ENCODE measurements around the gene SUPT3H. TPM values are rescaled to one million over a fixed set of nuclear protein-coding genes. Genes with fewer than 3 reads are reported as not detected.

The SUPT3H gene
- total RNA-seq, 3 donors from 2014 or later (not counting 1 experiment from before 2014, with no cell fraction given), result 7.3 to 10.9 (median 9.9) TPM

- no peak for ATAC-seq
- H3K27ac Mint-ChIP-seq, result no peak overlapping the region
- TF ChIP-seq, protein P1, sequence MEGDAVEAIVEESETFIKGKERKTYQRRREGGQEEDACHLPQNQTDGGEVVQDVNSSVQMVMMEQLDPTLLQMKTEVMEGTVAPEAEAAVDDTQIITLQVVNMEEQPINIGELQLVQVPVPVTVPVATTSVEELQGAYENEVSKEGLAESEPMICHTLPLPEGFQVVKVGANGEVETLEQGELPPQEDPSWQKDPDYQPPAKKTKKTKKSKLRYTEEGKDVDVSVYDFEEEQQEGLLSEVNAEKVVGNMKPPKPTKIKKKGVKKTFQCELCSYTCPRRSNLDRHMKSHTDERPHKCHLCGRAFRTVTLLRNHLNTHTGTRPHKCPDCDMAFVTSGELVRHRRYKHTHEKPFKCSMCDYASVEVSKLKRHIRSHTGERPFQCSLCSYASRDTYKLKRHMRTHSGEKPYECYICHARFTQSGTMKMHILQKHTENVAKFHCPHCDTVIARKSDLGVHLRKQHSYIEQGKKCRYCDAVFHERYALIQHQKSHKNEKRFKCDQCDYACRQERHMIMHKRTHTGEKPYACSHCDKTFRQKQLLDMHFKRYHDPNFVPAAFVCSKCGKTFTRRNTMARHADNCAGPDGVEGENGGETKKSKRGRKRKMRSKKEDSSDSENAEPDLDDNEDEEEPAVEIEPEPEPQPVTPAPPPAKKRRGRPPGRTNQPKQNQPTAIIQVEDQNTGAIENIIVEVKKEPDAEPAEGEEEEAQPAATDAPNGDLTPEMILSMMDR (IDR thresholded peaks at IDR 0.05), result no peak
These were observed 22.3 kb upstream of the SUPT3H start for GRCh38 chr6:45400021-45400420.

GRCh38 chr6:45398075-45398813 lies 20.5 kb upstream of the SUPT3H start:
- 100% methylated on average over 1 of the region's 2 CpGs for WGBS (ENCODE audit: insufficient coverage)
- H3K4me3 ChIP-seq (ENCODE audit: low read length), result no peak overlapping the region
- peaks cover 15 to 26% of the 10 kb centered on the region in 2 donors for H3K27me3 Mint-ChIP-seq (ENCODE audit: low read depth in 2 of 2)
- H3K27me3 ChIP-seq (ENCODE audit: control insufficient read depth, insufficient read depth, low read length), result peaks cover 3% of the 10 kb centered on the region
- H3K36me3 Mint-ChIP-seq, result no peaks in the 10 kb centered on the region
- no peaks in the 10 kb centered on the region for H3K4me1 Mint-ChIP-seq
- no peaks in the 10 kb centered on the region for H3K9me3 Mint-ChIP-seq
- H3K4me1 ChIP-seq (ENCODE audit: control insufficient read depth, insufficient read depth, low read length), result no peaks in the 10 kb centered on the region
- TF ChIP-seq, protein P1 (IDR thresholded peaks at IDR 0.05), result no peak
- DNase-seq, result no peak
- no peak overlapping the region for H3K27ac Mint-ChIP-seq
- ATAC-seq, result no peak
- H3K4me3 Mint-ChIP-seq, result no peak overlapping the region
- H3K27ac ChIP-seq (ENCODE audit: low read length), result no peak overlapping the region
- intact Hi-C loops (cut with micrococcal nuclease), result no loop called here
- no peaks in the 10 kb centered on the region for H3K9me3 ChIP-seq (ENCODE audit: control insufficient read depth, insufficient read depth, low read length)
- H3K36me3 ChIP-seq (ENCODE audit: control insufficient read depth, insufficient read depth, low read length), result no peaks in the 10 kb centered on the region

More at GRCh38 chr6:45400021-45400420, 22.3 kb upstream of the SUPT3H start:
- Histone ChIP-seq H3K4me3 (ENCODE audit: low read length) (no peak overlapping the region), H3K4me1 (ENCODE audit: control insufficient read depth, insufficient read depth, low read length) (no peaks in the 10 kb centered on the region), H3K9me3 (ENCODE audit: control insufficient read depth, insufficient read depth, low read length) (no peaks in the 10 kb centered on the region), H3K27me3 (ENCODE audit: control insufficient read depth, insufficient read depth, low read length) (peaks cover 3% of the 10 kb centered on the region), H3K27ac (ENCODE audit: low read length) (no peak overlapping the region), H3K36me3 (ENCODE audit: control insufficient read depth, insufficient read depth, low read length) (no peaks in the 10 kb centered on the region)
- 78% methylated on average over 1 of the region's 2 CpGs for WGBS (ENCODE audit: insufficient coverage)
- Mint-ChIP-seq H3K4me1 (no peaks in the 10 kb centered on the region), H3K9me3 (no peaks in the 10 kb centered on the region), H3K36me3 (no peaks in the 10 kb centered on the region), H3K4me3 (no peak overlapping the region), H3K27me3 (ENCODE audit: low read depth in 2 of 2) (peaks cover 21 to 26% of the 10 kb centered on the region in 2 donors)
- intact Hi-C loops (cut with micrococcal nuclease), result no loop called here
- no peak for DNase-seq

DNA sequence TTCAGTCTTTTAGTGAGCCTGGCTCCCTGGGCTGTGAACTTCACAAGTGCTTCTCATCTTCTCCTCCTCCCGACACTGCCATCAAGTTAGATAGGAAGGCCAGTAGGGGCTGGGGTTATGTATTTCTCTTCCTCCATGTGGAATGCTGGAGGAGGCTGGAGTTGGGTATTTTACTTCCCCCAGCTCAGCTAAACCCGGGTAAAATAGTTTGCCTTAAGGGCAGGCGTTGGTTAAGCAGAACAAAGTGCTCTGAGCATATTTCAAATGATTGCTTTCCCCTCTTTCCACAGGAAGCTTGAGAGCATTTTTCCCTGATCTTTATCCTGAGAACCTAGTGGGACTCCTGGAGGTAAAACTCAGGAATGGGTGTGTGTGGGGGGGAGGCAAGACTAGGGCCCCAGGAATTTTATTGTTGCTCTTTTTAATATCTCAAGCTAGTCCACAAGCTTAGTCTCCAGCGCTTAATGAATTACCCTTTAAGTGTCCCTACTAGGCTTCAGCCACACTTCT lies 16.9 kb upstream of the SUPT3H start:
- TF ChIP-seq, protein P1 (IDR thresholded peaks at IDR 0.05), result no peak
- 100% methylated on average over 3 of the region's 4 CpGs for WGBS (ENCODE audit: insufficient coverage)
- no peak for DNase-seq
- Mint-ChIP-seq H3K27me3 (ENCODE audit: low read depth in 2 of 2) (peaks cover 3 to 6% of the 10 kb centered on the region in 2 donors), H3K27ac (no peak overlapping the region), H3K4me3 (no peak overlapping the region), H3K4me1 (no peaks in the 10 kb centered on the region), H3K36me3 (no peaks in the 10 kb centered on the region), H3K9me3 (peaks cover 2 to 3% of the 10 kb centered on the region in 2 donors)
- H3K4me3 ChIP-seq (ENCODE audit: low read length), result no peak overlapping the region
- H3K4me1 ChIP-seq (ENCODE audit: control insufficient read depth, insufficient read depth, low read length), result no peaks in the 10 kb centered on the region
- no peak for ATAC-seq
- intact Hi-C loops (cut with micrococcal nuclease), result no loop called here
- H3K27ac ChIP-seq (ENCODE audit: low read length), result no peak overlapping the region
- H3K36me3 ChIP-seq (ENCODE audit: control insufficient read depth, insufficient read depth, low read length), result no peaks in the 10 kb centered on the region
- H3K9me3 ChIP-seq (ENCODE audit: control insufficient read depth, insufficient read depth, low read length), result no peaks in the 10 kb centered on the region
- H3K27me3 ChIP-seq (ENCODE audit: control insufficient read depth, insufficient read depth, low read length), result no peaks in the 10 kb centered on the region
